T-helper 1 cell treated with Interleukin-12 subunit alpha and Interleukin-12 subunit beta and Interleukin-4 antibody, amounts not matched to agents 30 ng/mL and 1 ng/mL, for 36 hours (primary cell): ENCODE measurements around the gene ZNF711. TPM values are rescaled to one million over a fixed set of nuclear protein-coding genes. Genes with fewer than 3 reads are reported as not detected.
"Not testable (repeated sequence)": the region's sequence is repeated elsewhere in the genome, so short reads cannot be mapped to it uniquely, and the experiment has no call there.

Source experiments
- intact Hi-C: fragments of 100-400 bp; cut with micrococcal nuclease; formaldehyde crosslinking; loops from one replicate; pipeline ENCODE4 v1.15.1; 2024
- total RNA-seq: library from RNA; stranded (reverse); gene quantifications from 2 replicates; pipeline ENCODE4 v1.2.3, GENCODE V29; 2022

ZNF711 gene
- total RNA-seq, result 0.12 and 0.54 TPM in 2 replicates

- intact Hi-C loops, result loop anchor here (2.0 kb wide), 1 partner anchor 241 kb away; the partner anchor contains the start of gene APOOL
Observed at GRCh38 chrX:85243761-85244449, at the start of gene ZNF711, which contains the start of gene SATL1. Gene ZNF711, plus strand, starts transcription at chrX:85243991. Its CDS starts 3,582 bp downstream, at chrX:85247573. Gene SATL1, minus strand, starts transcription at chrX:85243779. Its CDS starts 134,811 bp downstream, at chrX:85108968.

- intact Hi-C loops, result no loop called here
Observed at GRCh38 chrX:85196319-85196718, 47.5 kb upstream of the ZNF711 start.

- intact Hi-C loops, result no loop called here
Observed at GRCh38 chrX:85203461-85203970, 40.3 kb upstream of the ZNF711 start.

DNA sequence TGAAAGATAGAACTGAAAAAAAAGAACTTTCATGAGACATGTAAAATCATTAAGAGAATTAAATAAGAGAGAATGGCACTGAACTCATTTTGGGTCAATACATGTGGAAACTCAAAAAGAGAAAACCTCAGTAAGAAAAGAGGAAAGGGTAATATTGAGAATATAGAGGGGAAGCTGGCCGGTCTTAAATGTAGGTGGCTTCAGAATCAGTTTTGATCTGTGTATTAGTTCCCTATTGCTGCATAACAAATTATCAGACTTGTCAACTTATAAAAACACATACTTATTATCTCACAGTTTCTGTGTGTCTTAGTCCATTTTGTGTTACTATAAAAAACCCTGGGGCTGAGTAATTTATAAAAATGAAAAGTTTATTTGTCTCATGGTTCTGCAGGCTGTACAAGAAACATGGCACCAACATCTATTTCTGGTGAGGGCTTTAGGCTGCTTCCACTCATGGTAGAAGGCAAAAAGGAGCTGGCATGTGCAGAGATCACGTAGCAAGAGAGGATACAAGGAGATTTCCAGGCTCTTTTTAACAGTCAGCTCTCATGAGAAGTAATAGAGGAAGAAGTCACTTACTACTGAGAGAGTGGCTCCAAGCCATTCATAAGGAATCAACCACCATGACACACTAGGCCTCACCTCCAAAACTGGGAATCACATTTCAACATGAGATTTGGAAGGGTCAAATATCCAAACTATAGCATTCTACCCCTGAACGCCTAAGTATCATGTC lies 29.8 kb upstream of the ZNF711 start:
- intact Hi-C loops, result no loop called here

GRCh38 chrX:85215946-85216345 lies 27.8 kb upstream of the ZNF711 start:
- intact Hi-C loops, result no loop called here

GRCh38 chrX:85221361-85221760 lies 22.4 kb upstream of the ZNF711 start:
- intact Hi-C loops, result no loop called here

- intact Hi-C loops, result no loop called here
Observed at GRCh38 chrX:85223359-85223758, 20.4 kb upstream of the ZNF711 start.

DNA sequence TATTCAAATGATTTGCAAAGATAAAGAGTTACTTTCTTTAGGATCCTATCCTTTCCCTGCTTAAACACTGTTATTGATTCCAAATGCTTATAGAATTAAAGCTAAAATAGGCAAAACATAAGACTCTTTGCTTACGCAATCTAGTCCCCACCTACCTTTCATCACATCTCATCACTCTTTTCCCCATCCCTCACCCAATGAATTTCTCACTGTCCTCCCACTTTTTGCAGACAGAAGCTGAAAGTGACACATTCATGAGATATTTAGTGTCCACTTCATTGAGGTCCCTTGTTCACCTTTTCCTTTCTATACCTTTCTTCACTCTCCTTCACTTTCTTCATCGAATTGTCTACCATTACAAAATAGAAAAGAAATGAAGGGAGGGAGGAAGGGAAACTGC lies 636 bp upstream of the ZNF711 start:
- intact Hi-C loops, result no loop called here

DNA sequence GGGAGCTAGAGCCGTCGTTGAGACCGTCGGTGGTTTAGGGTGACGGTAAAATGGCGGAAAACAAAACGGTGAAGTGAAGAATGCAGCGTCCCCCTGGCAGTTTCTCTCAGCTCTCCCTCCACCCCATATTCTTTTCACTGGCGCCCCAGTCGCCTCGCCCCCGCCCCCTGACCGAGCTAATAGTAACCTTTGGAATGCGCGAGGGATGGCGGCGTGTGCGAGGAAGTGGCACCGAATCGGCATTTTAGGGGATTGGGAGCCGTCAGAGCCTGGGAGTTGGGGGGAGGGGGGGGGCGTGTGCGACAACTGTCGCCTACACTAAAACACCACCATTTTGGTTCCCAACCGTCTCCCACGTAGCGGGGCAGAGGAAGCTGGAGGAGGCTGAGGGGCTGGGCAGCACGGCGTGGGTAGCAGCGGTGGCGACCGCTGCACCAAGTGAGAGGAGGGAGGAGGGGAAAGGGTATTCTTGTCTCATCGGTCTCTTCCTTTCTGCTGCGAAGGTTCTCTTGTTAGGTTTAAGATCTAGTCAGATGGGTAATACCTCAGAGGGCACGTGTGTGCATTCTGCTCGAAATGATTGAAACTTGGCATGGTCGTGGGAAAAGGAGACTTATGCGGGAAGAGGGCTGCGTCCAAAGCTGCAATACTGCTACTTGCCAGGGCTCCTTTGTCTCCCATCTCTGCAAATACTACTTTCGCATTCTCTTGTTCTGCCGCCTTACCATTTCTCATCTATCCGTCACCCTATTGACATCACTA lies 840 bp downstream of the ZNF711 start:
- intact Hi-C loops, result loop anchor here (2.0 kb wide), 1 partner anchor 242 kb away; the partner anchor contains the start of gene APOOL

GRCh38 chrX:85285286-85285685 lies 41.5 kb downstream of the ZNF711 start:
- intact Hi-C loops, result not testable (repeated sequence)

GRCh38 chrX:85288992-85289723 lies 45.4 kb downstream of the ZNF711 start:
- intact Hi-C loops, result no loop called here

GRCh38 chrX:85303544-85303943 lies 59.8 kb downstream of the ZNF711 start:
- intact Hi-C loops, result no loop called here

DNA sequence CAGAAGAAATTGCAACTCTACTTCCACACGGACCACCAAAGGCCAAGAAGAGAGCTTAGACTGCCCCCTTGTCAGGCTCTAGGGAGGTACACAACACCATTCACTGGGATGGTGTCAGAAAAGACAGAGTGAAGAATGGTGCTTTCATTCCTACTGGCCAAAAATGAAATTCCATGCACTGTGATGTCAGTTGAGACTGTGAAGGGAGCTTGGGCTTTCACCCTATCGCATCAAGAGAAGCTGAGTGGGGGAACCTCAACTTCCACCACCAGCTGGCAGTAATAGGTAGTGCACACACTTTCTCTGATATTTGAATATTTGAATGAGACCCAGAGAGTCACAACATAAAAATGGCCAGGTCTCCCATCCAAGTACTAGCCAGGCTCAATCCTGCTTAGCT lies 65.9 kb downstream of the ZNF711 start:
- intact Hi-C loops, result no loop called here

DNA sequence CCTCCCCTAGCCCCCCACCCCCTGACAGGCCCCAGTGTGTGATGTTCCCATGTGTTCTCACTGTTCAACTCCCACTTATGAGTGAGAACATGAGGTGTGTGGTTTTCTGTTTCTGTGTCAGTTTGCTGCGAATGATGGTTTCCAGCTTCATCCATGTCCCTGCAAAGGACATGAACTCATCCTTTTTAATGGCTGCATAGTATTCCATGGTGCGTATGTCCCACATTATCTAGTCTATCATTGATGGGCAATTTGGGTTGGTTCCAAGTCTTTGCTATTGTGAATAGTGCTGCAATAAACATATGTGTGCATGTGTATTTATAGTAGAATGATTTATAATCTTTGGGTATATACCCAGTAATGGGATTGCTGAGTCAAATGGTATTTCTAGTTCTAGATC lies 67.6 kb downstream of the ZNF711 start:
- intact Hi-C loops, result not testable (repeated sequence)

Other genes with a start within 250 kb of the ZNF711 start
- gene APOOL, start 240.1 kb upstream of the ZNF711 start, total RNA-seq, result 14.3 and 15.0 TPM in 2 replicates
- not detected in 2 replicates for gene SATL1, start 212 bp upstream of the ZNF711 start, total RNA-seq
- gene POF1B, start 135.7 kb downstream of the ZNF711 start, total RNA-seq, result 0.12 and 0.29 TPM in 2 replicates